ENCODE data around the gene KIF3A. TPM values are rescaled to one million over a fixed set of nuclear protein-coding genes. Genes with fewer than 3 reads are reported as not detected.

Gene KIF3A
- total RNA-seq, 4 donors from 2014 or later: 5.9 to 203 (median 19.5) TPM

- Histone ChIP-seq H3K27me3 (no peaks in the 10 kb centered on the region), H3K27ac (no peak overlapping the region), H3K36me3 (no peaks in the 10 kb centered on the region), H3K9me3 (no peaks in the 10 kb centered on the region), H3K4me1 (no peaks in the 10 kb centered on the region), H3K4me3 (no peak overlapping the region)
- intact Hi-C loops (cut with DNase I; ENCODE audit: low total_unique reads): no loop called here
- DNase-seq: no peak
- TF ChIP-seq CTCF (IDR thresholded peaks at IDR 0.05) (no peak), POLR2A (IDR thresholded peaks at IDR 0.05) (no peak)
Measured at GRCh38 chr5:132667309-132667708, 70.0 kb downstream of the KIF3A start.

- H3K4me3 ChIP-seq: no peak overlapping the region
- no peak for DNase-seq
- intact Hi-C loops (cut with DNase I; ENCODE audit: low total_unique reads): no loop called here
- no peaks in the 10 kb centered on the region for H3K9me3 ChIP-seq
- no peaks in the 10 kb centered on the region for H3K4me1 ChIP-seq
- TF ChIP-seq CTCF (IDR thresholded peaks at IDR 0.05): no peak
- no peak for TF ChIP-seq POLR2A (IDR thresholded peaks at IDR 0.05)
- H3K36me3 ChIP-seq: no peaks in the 10 kb centered on the region
- H3K27ac ChIP-seq: no peak overlapping the region
- H3K27me3 ChIP-seq: no peaks in the 10 kb centered on the region
Measured at GRCh38 chr5:132666310-132667123, 70.8 kb downstream of the KIF3A start.

GRCh38 chr5:132665574-132666080 lies 71.7 kb downstream of the KIF3A start:
- TF ChIP-seq POLR2A (IDR thresholded peaks at IDR 0.05) (no peak), CTCF (IDR thresholded peaks at IDR 0.05) (no peak)
- Histone ChIP-seq H3K27ac (no peak overlapping the region), H3K4me1 (no peaks in the 10 kb centered on the region), H3K36me3 (no peaks in the 10 kb centered on the region), H3K9me3 (no peaks in the 10 kb centered on the region), H3K4me3 (no peak overlapping the region), H3K27me3 (no peaks in the 10 kb centered on the region)
- no peak for DNase-seq
- intact Hi-C loops (cut with DNase I; ENCODE audit: low total_unique reads): no loop called here

GRCh38 chr5:132664696-132665209 lies 72.6 kb downstream of the KIF3A start:
- Histone ChIP-seq H3K36me3 (no peaks in the 10 kb centered on the region), H3K4me3 (no peak overlapping the region), H3K9me3 (no peaks in the 10 kb centered on the region), H3K27me3 (no peaks in the 10 kb centered on the region), H3K27ac (no peak overlapping the region), H3K4me1 (no peaks in the 10 kb centered on the region)
- intact Hi-C loops (cut with DNase I; ENCODE audit: low total_unique reads): no loop called here
- TF ChIP-seq POLR2A (IDR thresholded peaks at IDR 0.05) (no peak), CTCF (IDR thresholded peaks at IDR 0.05) (no peak)
- DNase-seq: no peak
